NB4 (cell line): ENCODE data around the gene CHURC1.

Experiments
- MYC ChIP-seq: IDR thresholded peaks from 2 replicates; pipeline ENCODE4 v1.6.1; 2011; ENCODE audit warnings: low read depth, low read length
- POLR2A ChIP-seq: IDR thresholded peaks from 2 replicates; pipeline ENCODE4 v1.6.1; 2011; ENCODE audit warnings: mild to moderate bottlenecking; ENCODE audit not compliant: insufficient read length; ENCODE audit errors: extremely low read depth
- TF ChIP-seq, protein P1 (sequence below): IDR thresholded peaks from one replicate; pipeline ENCODE4 v1.5.1; 2012; ENCODE audit warnings: low read depth, low read length
- TF ChIP-seq, protein P2 (sequence below): IDR thresholded peaks from 2 replicates; pipeline ENCODE4 v1.6.1; 2011; ENCODE audit warnings: low read depth, low read length

DNA sequence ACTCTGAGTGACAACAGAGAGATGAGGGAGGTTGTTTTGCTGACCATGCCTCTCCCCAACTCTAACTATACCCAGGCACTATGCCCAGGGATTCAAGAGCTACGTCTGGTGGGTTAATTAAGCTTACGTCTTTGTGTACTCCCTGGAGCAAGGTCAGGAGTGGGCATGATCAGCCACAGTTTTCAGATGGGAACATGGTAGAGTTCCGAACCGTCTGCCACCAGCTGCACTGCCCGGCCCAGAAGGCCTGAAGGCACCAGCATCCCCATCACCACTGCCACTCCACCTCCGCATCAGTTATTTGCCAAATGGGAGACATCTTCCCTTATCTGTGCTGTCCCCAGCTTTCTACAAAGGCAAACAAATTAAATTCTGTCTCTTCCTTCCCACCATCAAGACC lies 39.4 kb downstream of the CHURC1 start:
- TF ChIP-seq POLR2A (no peak), MYC (no peak)
- TF ChIP-seq, protein P1, sequence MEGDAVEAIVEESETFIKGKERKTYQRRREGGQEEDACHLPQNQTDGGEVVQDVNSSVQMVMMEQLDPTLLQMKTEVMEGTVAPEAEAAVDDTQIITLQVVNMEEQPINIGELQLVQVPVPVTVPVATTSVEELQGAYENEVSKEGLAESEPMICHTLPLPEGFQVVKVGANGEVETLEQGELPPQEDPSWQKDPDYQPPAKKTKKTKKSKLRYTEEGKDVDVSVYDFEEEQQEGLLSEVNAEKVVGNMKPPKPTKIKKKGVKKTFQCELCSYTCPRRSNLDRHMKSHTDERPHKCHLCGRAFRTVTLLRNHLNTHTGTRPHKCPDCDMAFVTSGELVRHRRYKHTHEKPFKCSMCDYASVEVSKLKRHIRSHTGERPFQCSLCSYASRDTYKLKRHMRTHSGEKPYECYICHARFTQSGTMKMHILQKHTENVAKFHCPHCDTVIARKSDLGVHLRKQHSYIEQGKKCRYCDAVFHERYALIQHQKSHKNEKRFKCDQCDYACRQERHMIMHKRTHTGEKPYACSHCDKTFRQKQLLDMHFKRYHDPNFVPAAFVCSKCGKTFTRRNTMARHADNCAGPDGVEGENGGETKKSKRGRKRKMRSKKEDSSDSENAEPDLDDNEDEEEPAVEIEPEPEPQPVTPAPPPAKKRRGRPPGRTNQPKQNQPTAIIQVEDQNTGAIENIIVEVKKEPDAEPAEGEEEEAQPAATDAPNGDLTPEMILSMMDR: no peak
- TF ChIP-seq, protein P2, sequence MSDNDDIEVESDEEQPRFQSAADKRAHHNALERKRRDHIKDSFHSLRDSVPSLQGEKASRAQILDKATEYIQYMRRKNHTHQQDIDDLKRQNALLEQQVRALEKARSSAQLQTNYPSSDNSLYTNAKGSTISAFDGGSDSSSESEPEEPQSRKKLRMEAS: no peak
